GM12878 (cell line): ENCODE data around the gene NFAT5. TPM values are rescaled to one million over a fixed set of nuclear protein-coding genes. Genes with fewer than 3 reads are reported as not detected.

Source experiments
- ATAC-seq: fragments of 200-7000 bp; cut with Tn5 transposase; 3 replicates; pipeline ENCODE4 v1.9.1; 2020; ENCODE audit warnings: mild to moderate bottlenecking, moderate library complexity
- BruUV-seq: library from RNA; stranded (reverse); fragments of 400-500 nt; replicated peaks from 2 replicates; lab custom pipeline; 2021; lab: Mats Ljungman, UMichigan
- CTCF ChIA-PET: fragments of 300-600 bp; sonication (Branson Sonifier 250); formaldehyde crosslinking; extraction: SDS; loops from one replicate; lab custom pipeline; 2021; ENCODE audit warnings: inconsistent platforms; lab: Yijun Ruan, JAX
- POLR2A ChIA-PET: fragments of 350-600 bp; formaldehyde crosslinking; extraction: SDS; loops from one replicate; lab custom pipeline; 2021; ENCODE audit warnings: inconsistent platforms; lab: Charles Lee
- RAD21 ChIA-PET: fragments of 300-600 bp; sonication (Branson Sonifier 250); formaldehyde crosslinking; loops from one replicate; lab custom pipeline; 2023; ENCODE audit warnings: antibody characterized with exemption; ENCODE audit not compliant: unreplicated experiment; lab: Charles Lee
- SMC1A ChIA-PET: fragments of 300-600 bp; sonication (Branson Sonifier 250); formaldehyde crosslinking; loops from one replicate; lab custom pipeline; 2023; ENCODE audit not compliant: unreplicated experiment, uncharacterized antibody; lab: Charles Lee
- DNase-seq: peaks from one replicate; pipeline ENCODE4 v3.0.0-alpha.2; 2011; ENCODE audit warnings: low read depth, low spot score
- FAIRE-seq: peaks from 3 replicates; lab custom pipeline; 2011; peaks lifted over from hg19 to GRCh38; lab: Jason Lieb, UNC
- H2AFZ ChIP-seq: 2 replicates; pipeline ENCODE4 v1.6.0; 2011; ENCODE audit warnings: low read depth, low read length, control low read depth; ENCODE audit not compliant: control insufficient read depth
- H3K27ac ChIP-seq: 2 replicates; pipeline ENCODE4 v1.5.1; 2011; ENCODE audit warnings: control low read depth; ENCODE audit not compliant: control insufficient read depth, insufficient read depth
- H3K27me3 ChIP-seq, 2 experiments: replicated peaks in 1 of 2; 2 replicates each; pipeline versions ENCODE4 v1.6.0 to v1.6.1; 2011; ENCODE audit warnings: low read length in 1 of 2; ENCODE audit not compliant: control insufficient read depth in 2 of 2, insufficient read depth in 2 of 2
- H3K36me3 ChIP-seq, 2 experiments: 2 replicates each; pipeline ENCODE4 v1.5.1; 2011; ENCODE audit warnings: low read length in 1 of 2; ENCODE audit not compliant: control insufficient read depth in 2 of 2, insufficient read depth in 2 of 2
- H3K4me1 ChIP-seq: 2 replicates; pipeline ENCODE4 v1.6.1; 2011; ENCODE audit warnings: mild to moderate bottlenecking, low read length, moderate library complexity, mixed read lengths; ENCODE audit not compliant: control insufficient read depth, insufficient read depth
- H3K4me2 ChIP-seq: 2 replicates; pipeline ENCODE4 v1.6.0; 2011; ENCODE audit warnings: control low read depth; ENCODE audit not compliant: control insufficient read depth, insufficient read depth
- H3K4me3 ChIP-seq: fragments of 200-600 bp; sonication (generic); 2 replicates; pipeline ENCODE4 v1.5.1; 2016
- H3K79me2 ChIP-seq: 2 replicates; pipeline ENCODE4 v1.6.0; 2011; ENCODE audit warnings: low read length; ENCODE audit not compliant: control insufficient read depth, insufficient read depth
- H3K9ac ChIP-seq: 2 replicates; pipeline ENCODE4 v1.8.0; 2011; ENCODE audit warnings: low read length, control low read depth, mixed read lengths; ENCODE audit not compliant: control insufficient read depth, insufficient read depth
- H3K9me3 ChIP-seq: replicated peaks from 3 replicates; pipeline ENCODE4 v1.5.1; 2011; ENCODE audit warnings: mild to moderate bottlenecking, low read length; ENCODE audit not compliant: control insufficient read depth, insufficient read depth
- H4K20me1 ChIP-seq: 2 replicates; pipeline ENCODE4 v1.6.0; 2011; ENCODE audit not compliant: control insufficient read depth, insufficient read depth
- ASH2L ChIP-seq: fragments of 300-600, 200-600 bp; sonication (generic); IDR thresholded peaks from 2 replicates; pipeline ENCODE4 v1.6.1; 2017; ENCODE audit warnings: low read depth, mild to moderate bottlenecking, borderline replicate concordance
- ATF7 ChIP-seq: fragments of 450-650 bp; IDR thresholded peaks from 2 replicates; pipeline ENCODE4 v1.6.1; 2016; ENCODE audit warnings: low read depth, mild to moderate bottlenecking
- BACH1 ChIP-seq: fragments of 450-650 bp; IDR thresholded peaks from 2 replicates; pipeline ENCODE4 v1.6.1; 2017; ENCODE audit warnings: mild to moderate bottlenecking, borderline replicate concordance
- CEBPB ChIP-seq, 2 experiments: fragments of 150-350 bp in 1 of 2; IDR thresholded peaks; 2 replicates each; pipeline ENCODE4 v1.6.1; 2012 to 2014; ENCODE audit warnings: low read depth in 2 of 2, low read length in 2 of 2, borderline replicate concordance in 1 of 2, inconsistent platforms in 1 of 2
- ETV6 ChIP-seq, 2 experiments: fragments of 450-650 bp in 1 of 2; IDR thresholded peaks in 1 of 2; conservative IDR thresholded peaks in 1 of 2; 2 replicates each; pipeline ENCODE4 v1.6.1; 2014; ENCODE audit warnings: antibody characterized with exemption in 1 of 2, borderline replicate concordance in 1 of 2, low read depth in 1 of 2, mild to moderate bottlenecking in 1 of 2, moderate library complexity in 1 of 2
- FOS ChIP-seq: IDR thresholded peaks from 3 replicates; pipeline ENCODE4 v1.6.1; 2011; ENCODE audit warnings: borderline replicate concordance; ENCODE audit not compliant: insufficient read length; ENCODE audit errors: extremely low read depth
- IRF4 ChIP-seq: IDR thresholded peaks from 2 replicates; pipeline ENCODE4 v1.6.1; 2011; ENCODE audit warnings: low read depth, low read length
- LARP7 ChIP-seq: fragments of 450-650 bp; IDR thresholded peaks from 2 replicates; pipeline ENCODE4 v1.6.1; 2017; ENCODE audit warnings: mild to moderate bottlenecking
- NFXL1 ChIP-seq: fragments of 450-650 bp; IDR thresholded peaks from 2 replicates; pipeline ENCODE4 v1.6.1; 2017; ENCODE audit warnings: antibody characterized with exemption, mild to moderate bottlenecking, borderline replicate concordance
- NFYA ChIP-seq: IDR thresholded peaks from 2 replicates; pipeline ENCODE4 v1.6.1; 2011; ENCODE audit warnings: low read depth, mild to moderate bottlenecking, low read length, improper control_type of control experiment, borderline replicate concordance
- NR2C1 ChIP-seq: fragments of 450-650 bp; IDR thresholded peaks from 2 replicates; pipeline ENCODE4 v1.6.1; 2017; ENCODE audit warnings: antibody characterized with exemption, mild to moderate bottlenecking, moderate library complexity
- NRF1 ChIP-seq: conservative IDR thresholded peaks from 2 replicates; pipeline ENCODE4 v1.6.1; 2011; ENCODE audit warnings: mild to moderate bottlenecking, low read depth, low read length, improper control_type of control experiment
- TAF1 ChIP-seq: IDR thresholded peaks from 2 replicates; pipeline ENCODE4 v1.6.1; 2011; ENCODE audit warnings: mild to moderate bottlenecking, low read depth, low read length, borderline replicate concordance
- ZBTB11 ChIP-seq: fragments of 450-650 bp; formaldehyde crosslinking; IDR thresholded peaks from 2 replicates; pipeline ENCODE4 v1.5.0; 2022; ENCODE audit warnings: mild to moderate bottlenecking, missing genetic modification characterization
- ZNF24 ChIP-seq: fragments of 450-650 bp; IDR thresholded peaks from 2 replicates; pipeline ENCODE4 v1.6.1; 2017; ENCODE audit warnings: antibody characterized with exemption, mild to moderate bottlenecking
- in situ Hi-C: fragments of 300-500 bp; cut with MboI; formaldehyde crosslinking; loops from 9 replicates; pipeline ENCODE4 v1.14.3; 2018; ENCODE audit warnings: mixed read lengths
- intact Hi-C: fragments of 100-400 bp; cut with micrococcal nuclease; formaldehyde crosslinking; loops from one replicate; pipeline ENCODE4 v1.14.2; 2022; ENCODE audit not compliant: unreplicated experiment
- polyA plus RNA-seq, 11 experiments: library from polyadenylated mRNA; depleted of rRNA in 4 of 11; unstranded in 6 of 11; stranded (reverse) in 5 of 11; fragments of >200 nt; fragmentation: Nextera tagmentation in 4 of 11; fragmentation: Illumina TruSeq in 1 of 11; extraction: Ambion mirVana in 4 of 11; extraction: Trizol in 1 of 11; gene quantifications; 1 replicate in 1 of 11; 2 replicates in 10 of 11; pipeline versions ENCODE4 v1.2.1 to v1.2.3, GENCODE V29; 2011 to 2016; ENCODE audit warnings: inconsistent platforms in 2 of 11, missing spikeins in 2 of 11, low read depth in 1 of 11
- total RNA-seq, 4 experiments: library from RNA; depleted of rRNA in 3 of 4; stranded (reverse); fragments of >200 nt in 3 of 4; fragmentation: Illumina TruSeq in 1 of 4; extraction: Trizol in 1 of 4; gene quantifications; 2 replicates each; pipeline versions ENCODE4 v1.2.1 to v1.2.3, GENCODE V29; 2013 to 2021

Gene NFAT5
- total and polyA plus RNA-seq, 10 of the 15 experiments (the other 5 are each of a cell fraction or from before 2014, with no cell fraction given), result 0.58 to 31.5 (median 12.7) TPM

DNA sequence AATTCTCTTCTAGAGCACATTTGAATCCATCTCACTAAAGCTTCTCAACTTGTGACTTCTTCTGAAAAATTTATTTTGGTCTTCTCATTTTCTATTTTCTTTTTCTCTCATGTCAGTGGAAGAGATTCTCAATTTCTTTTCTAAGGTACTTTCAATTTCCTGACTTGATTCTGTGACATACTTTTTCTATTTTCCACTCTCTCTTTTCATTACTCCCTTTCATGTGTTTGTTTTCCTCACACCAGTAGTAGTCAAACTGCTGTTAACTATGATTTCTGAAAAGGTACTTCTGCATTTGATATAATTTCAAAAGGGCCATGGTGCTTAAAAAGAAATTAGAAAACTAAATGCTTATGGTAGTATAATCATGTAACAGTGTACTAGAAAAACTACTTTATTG is 41.9 kb downstream of the NFAT5 start:
- TF ChIP-seq ETV6 (conservative IDR thresholded peaks at IDR 0.05 in 1 of 2, IDR thresholded peaks at IDR 0.05 in 1 of 2; ENCODE audit: borderline replicate concordance in 1 of 2, low read depth in 1 of 2), result no peak
- no peak for TF ChIP-seq NFXL1
- TF ChIP-seq NRF1, result no peak
- no peak for TF ChIP-seq ZNF24
- no peak for TF ChIP-seq ASH2L
- TF ChIP-seq NR2C1, result no peak
- TF ChIP-seq ATF7, result no peak
- TF ChIP-seq TAF1, result no peak
- no peak for TF ChIP-seq CEBPB (IDR thresholded peaks at IDR 0.05; ENCODE audit: borderline replicate concordance in 1 of 2, low read depth in 2 of 2, low read length in 2 of 2)
- TF ChIP-seq NFYA, result no peak
- TF ChIP-seq IRF4, result no peak
- no peak for TF ChIP-seq LARP7
- TF ChIP-seq BACH1, result no peak
- no peak for TF ChIP-seq FOS
- no peak for TF ChIP-seq ZBTB11 (CRISPR knock-in tag)
- TF ChIP-seq, all 136 proteins: peak for 0
- H3K9ac ChIP-seq, result no peak overlapping the region
- CTCF ChIA-PET, result no interaction called here

More for the DNA sequence above, 41.9 kb downstream of the NFAT5 start:
- Histone ChIP-seq H3K79me2 (peaks cover 84% of the 10 kb centered on the region), H3K36me3 (peaks cover 0 to 2% of the 10 kb centered on the region in 2 experiments; a peak in 1 of 4 replicates), H3K4me2 (peak overlapping the region; percentile 54), H3K4me3 (no peak overlapping the region), H4K20me1 (no peaks in the 10 kb centered on the region), H3K27me3 (no peaks in the 10 kb centered on the region), H3K4me1 (peaks cover 25% of the 10 kb centered on the region), H2AFZ (no peak overlapping the region), H3K27ac (peak overlapping the region; percentile 34; the same call in 1 of the 2 replicates), H3K9me3 (no peaks in the 10 kb centered on the region; the same call in 2 of the 3 replicates)
- ChIA-PET POLR2A (no interaction called here), SMC1A (interaction anchor here (1.4 kb wide), 1 partner anchor 12 kb away, joined by 3 read pairs; no protein-coding TSS in a partner anchor), RAD21 (interaction anchor here (1.5 kb wide), 1 partner anchor 38 kb away, joined by 5 read pairs; no protein-coding TSS in a partner anchor)
- in situ Hi-C loops (no loop called here), intact Hi-C loops (no loop called here)
- DNase-seq (peak; percentile 8), FAIRE-seq (no peak), ATAC-seq (peak; percentile 42)
- no TSS peak for BruUV-seq
